ENCODE data around the gene CCDC9. TPM values are rescaled to one million over a fixed set of nuclear protein-coding genes. Genes with fewer than 3 reads are reported as not detected.

Gene CCDC9
- total RNA-seq, 1 donor from 2014 or later, result 59.4 TPM

GRCh38 chr19:47253467-47253881 is 2.9 kb upstream of the CCDC9 start:
- peak overlapping the region; percentile 92 for H3K27ac Mint-ChIP-seq (ENCODE audit: unreplicated experiment)
- H3K4me1 Mint-ChIP-seq (ENCODE audit: low read depth), result peaks cover 36% of the 10 kb centered on the region
- H3K4me3 Mint-ChIP-seq (ENCODE audit: unreplicated experiment), result no peak overlapping the region
- no peaks in the 10 kb centered on the region for H3K9me3 Mint-ChIP-seq (ENCODE audit: low read depth)
- H3K27me3 Mint-ChIP-seq (ENCODE audit: low read depth), result no peaks in the 10 kb centered on the region
- peaks cover 4% of the 10 kb centered on the region for H3K36me3 Mint-ChIP-seq (ENCODE audit: low read depth)
- no peak for TF ChIP-seq CTCF (IDR thresholded peaks at IDR 0.05)
- DNase-seq (ENCODE audit: low spot score), result no peak

- TF ChIP-seq CTCF (IDR thresholded peaks at IDR 0.05), result no peak
- peak overlapping the region; percentile 92 for H3K27ac Mint-ChIP-seq (ENCODE audit: unreplicated experiment)
- no peak for DNase-seq (ENCODE audit: low spot score)
- H3K36me3 Mint-ChIP-seq (ENCODE audit: low read depth), result peaks cover 8% of the 10 kb centered on the region
- no peaks in the 10 kb centered on the region for H3K9me3 Mint-ChIP-seq (ENCODE audit: low read depth)
- H3K4me3 Mint-ChIP-seq (ENCODE audit: unreplicated experiment), result no peak overlapping the region
- peaks cover 41% of the 10 kb centered on the region for H3K4me1 Mint-ChIP-seq (ENCODE audit: low read depth)
- H3K27me3 Mint-ChIP-seq (ENCODE audit: low read depth), result no peaks in the 10 kb centered on the region
Measured at GRCh38 chr19:47253970-47254369, 2.4 kb upstream of the CCDC9 start.

GRCh38 chr19:47256693-47257410 is 527 bp downstream of the CCDC9 start:
- TF ChIP-seq CTCF (IDR thresholded peaks at IDR 0.05), result no peak
- peak overlapping the region; percentile 94 for H3K4me3 Mint-ChIP-seq (ENCODE audit: unreplicated experiment)
- peak overlapping the region; percentile 99 for H3K27ac Mint-ChIP-seq (ENCODE audit: unreplicated experiment)
- DNase-seq (ENCODE audit: low spot score), result peak; percentile 100
- H3K36me3 Mint-ChIP-seq (ENCODE audit: low read depth), result peaks cover 28% of the 10 kb centered on the region
- H3K27me3 Mint-ChIP-seq (ENCODE audit: low read depth), result no peaks in the 10 kb centered on the region
- no peaks in the 10 kb centered on the region for H3K9me3 Mint-ChIP-seq (ENCODE audit: low read depth)
- peaks cover 57% of the 10 kb centered on the region for H3K4me1 Mint-ChIP-seq (ENCODE audit: low read depth)

- H3K27ac Mint-ChIP-seq (ENCODE audit: unreplicated experiment), result peak overlapping the region; percentile 99
- peak overlapping the region; percentile 94 for H3K4me3 Mint-ChIP-seq (ENCODE audit: unreplicated experiment)
- H3K36me3 Mint-ChIP-seq (ENCODE audit: low read depth), result peaks cover 31% of the 10 kb centered on the region
- H3K9me3 Mint-ChIP-seq (ENCODE audit: low read depth), result no peaks in the 10 kb centered on the region
- no peak for DNase-seq (ENCODE audit: low spot score)
- peaks cover 56% of the 10 kb centered on the region for H3K4me1 Mint-ChIP-seq (ENCODE audit: low read depth)
- TF ChIP-seq CTCF (IDR thresholded peaks at IDR 0.05), result no peak
- H3K27me3 Mint-ChIP-seq (ENCODE audit: low read depth), result no peaks in the 10 kb centered on the region
Measured at GRCh38 chr19:47257411-47258169, 1.3 kb downstream of the CCDC9 start.

- DNase-seq (ENCODE audit: low spot score), result no peak
- peak overlapping the region; percentile 94 for H3K4me3 Mint-ChIP-seq (ENCODE audit: unreplicated experiment)
- peaks cover 51% of the 10 kb centered on the region for H3K4me1 Mint-ChIP-seq (ENCODE audit: low read depth)
- no peak for TF ChIP-seq CTCF (IDR thresholded peaks at IDR 0.05)
- H3K27me3 Mint-ChIP-seq (ENCODE audit: low read depth), result no peaks in the 10 kb centered on the region
- H3K27ac Mint-ChIP-seq (ENCODE audit: unreplicated experiment), result peak overlapping the region; percentile 99
- H3K9me3 Mint-ChIP-seq (ENCODE audit: low read depth), result no peaks in the 10 kb centered on the region
- H3K36me3 Mint-ChIP-seq (ENCODE audit: low read depth), result peaks cover 32% of the 10 kb centered on the region
Measured at GRCh38 chr19:47258434-47258833, 2.1 kb downstream of the CCDC9 start.

Measured in chondrocyte (in vitro differentiated cells).